ENCODE results near the gene OR6X1.

DNA sequence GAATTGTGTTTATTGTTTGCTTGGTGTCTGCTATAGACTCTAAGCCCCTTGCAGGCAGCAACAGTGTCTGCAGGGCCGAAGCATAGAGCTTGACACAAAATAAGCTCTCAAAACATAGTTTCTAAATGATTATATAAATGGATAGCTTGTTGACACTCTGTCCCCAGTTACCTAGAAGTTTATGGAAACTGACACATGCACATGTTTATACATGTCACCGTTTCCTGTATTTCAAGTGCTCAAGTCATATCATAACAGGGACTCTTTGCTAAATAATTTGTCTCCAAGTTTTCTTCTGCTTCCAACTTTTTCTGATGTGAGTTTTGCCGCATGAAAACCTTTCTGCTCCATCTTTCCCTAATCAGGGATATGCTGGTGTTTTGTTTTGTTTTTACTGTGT is 3.7 kb upstream of the OR6X1 start:
- TF ChIP-seq, protein P1, sequence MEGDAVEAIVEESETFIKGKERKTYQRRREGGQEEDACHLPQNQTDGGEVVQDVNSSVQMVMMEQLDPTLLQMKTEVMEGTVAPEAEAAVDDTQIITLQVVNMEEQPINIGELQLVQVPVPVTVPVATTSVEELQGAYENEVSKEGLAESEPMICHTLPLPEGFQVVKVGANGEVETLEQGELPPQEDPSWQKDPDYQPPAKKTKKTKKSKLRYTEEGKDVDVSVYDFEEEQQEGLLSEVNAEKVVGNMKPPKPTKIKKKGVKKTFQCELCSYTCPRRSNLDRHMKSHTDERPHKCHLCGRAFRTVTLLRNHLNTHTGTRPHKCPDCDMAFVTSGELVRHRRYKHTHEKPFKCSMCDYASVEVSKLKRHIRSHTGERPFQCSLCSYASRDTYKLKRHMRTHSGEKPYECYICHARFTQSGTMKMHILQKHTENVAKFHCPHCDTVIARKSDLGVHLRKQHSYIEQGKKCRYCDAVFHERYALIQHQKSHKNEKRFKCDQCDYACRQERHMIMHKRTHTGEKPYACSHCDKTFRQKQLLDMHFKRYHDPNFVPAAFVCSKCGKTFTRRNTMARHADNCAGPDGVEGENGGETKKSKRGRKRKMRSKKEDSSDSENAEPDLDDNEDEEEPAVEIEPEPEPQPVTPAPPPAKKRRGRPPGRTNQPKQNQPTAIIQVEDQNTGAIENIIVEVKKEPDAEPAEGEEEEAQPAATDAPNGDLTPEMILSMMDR (IDR thresholded peaks at IDR 0.05) = no peak
- TF ChIP-seq POLR2A (IDR thresholded peaks at IDR 0.05) (no peak), POLR2AphosphoS5 (IDR thresholded peaks at IDR 0.05) (no peak), EP300 (IDR thresholded peaks at IDR 0.05) (no peak)
